Measurements from ENCODE around the gene NFU1. TPM values are rescaled to one million over a fixed set of nuclear protein-coding genes. Genes with fewer than 3 reads are reported as not detected.

Gene NFU1
- total RNA-seq, 4 donors from 2014 or later, result 58.9 to 77.2 (median 62.2) TPM

DNA sequence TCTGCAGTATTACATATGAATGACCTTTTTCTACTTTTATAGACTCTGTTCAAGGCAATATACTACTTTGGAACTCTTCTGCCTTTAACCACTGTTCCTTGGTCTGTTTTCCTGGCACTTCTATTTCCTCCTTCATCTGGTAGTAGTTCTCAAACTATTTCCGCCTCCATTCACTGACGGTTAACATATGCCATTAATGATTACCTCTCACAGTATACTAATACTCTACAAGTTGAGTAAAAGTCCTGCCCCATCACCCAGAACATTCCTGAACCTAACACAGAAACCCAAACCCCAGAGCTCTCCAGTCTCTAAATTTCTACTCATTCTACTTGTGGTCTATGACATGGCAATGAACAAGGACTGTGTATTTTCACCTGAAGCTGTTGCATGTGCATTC, 54.7 kb downstream of the NFU1 start:
- Histone ChIP-seq H3K4me3 (no peak overlapping the region), H3K9me3 (no peaks in the 10 kb centered on the region), H3K4me1 (peaks cover 0 to 57% (median 0%) of the 10 kb centered on the region in 3 donors), H3K36me3 (no peaks in the 10 kb centered on the region), H3K27ac (no peak overlapping the region), H3K27me3 (no peaks in the 10 kb centered on the region)
- TF ChIP-seq POLR2AphosphoS5 (IDR thresholded peaks at IDR 0.05), result no peak
- TF ChIP-seq EP300 (IDR thresholded peaks at IDR 0.05), result no peak
- TF ChIP-seq POLR2A (IDR thresholded peaks at IDR 0.05), result no peak
- TF ChIP-seq, protein P1, sequence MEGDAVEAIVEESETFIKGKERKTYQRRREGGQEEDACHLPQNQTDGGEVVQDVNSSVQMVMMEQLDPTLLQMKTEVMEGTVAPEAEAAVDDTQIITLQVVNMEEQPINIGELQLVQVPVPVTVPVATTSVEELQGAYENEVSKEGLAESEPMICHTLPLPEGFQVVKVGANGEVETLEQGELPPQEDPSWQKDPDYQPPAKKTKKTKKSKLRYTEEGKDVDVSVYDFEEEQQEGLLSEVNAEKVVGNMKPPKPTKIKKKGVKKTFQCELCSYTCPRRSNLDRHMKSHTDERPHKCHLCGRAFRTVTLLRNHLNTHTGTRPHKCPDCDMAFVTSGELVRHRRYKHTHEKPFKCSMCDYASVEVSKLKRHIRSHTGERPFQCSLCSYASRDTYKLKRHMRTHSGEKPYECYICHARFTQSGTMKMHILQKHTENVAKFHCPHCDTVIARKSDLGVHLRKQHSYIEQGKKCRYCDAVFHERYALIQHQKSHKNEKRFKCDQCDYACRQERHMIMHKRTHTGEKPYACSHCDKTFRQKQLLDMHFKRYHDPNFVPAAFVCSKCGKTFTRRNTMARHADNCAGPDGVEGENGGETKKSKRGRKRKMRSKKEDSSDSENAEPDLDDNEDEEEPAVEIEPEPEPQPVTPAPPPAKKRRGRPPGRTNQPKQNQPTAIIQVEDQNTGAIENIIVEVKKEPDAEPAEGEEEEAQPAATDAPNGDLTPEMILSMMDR (IDR thresholded peaks at IDR 0.05), result no peak
- WGBS, 2 donors (ENCODE audit: low coverage in 1 of 2), result 76 to 79% methylated on average over 2 of the region's 2 CpGs
- no peak for ATAC-seq

DNA sequence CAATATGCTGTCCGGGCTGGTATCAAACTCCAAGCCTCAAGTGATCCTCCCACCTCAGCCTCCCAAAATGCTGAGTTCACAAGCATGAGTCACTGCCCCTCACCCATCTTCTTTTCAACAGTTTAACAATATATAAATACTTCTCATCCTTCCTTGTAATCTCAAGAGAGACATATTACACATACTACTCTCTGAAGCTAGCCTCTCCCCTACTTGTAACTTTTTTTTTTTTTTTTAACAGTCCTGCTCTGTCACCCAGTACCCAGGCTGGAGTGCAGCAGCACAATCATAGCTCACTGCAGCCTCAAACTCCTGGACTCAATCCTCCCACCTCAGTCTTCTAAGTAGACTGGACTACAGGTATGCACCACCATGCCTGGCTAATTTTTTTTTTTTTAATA, 55.9 kb downstream of the NFU1 start:
- peaks cover 0 to 53% (median 0%) of the 10 kb centered on the region in 3 donors for H3K4me1 ChIP-seq
- no peak for ATAC-seq

DNA sequence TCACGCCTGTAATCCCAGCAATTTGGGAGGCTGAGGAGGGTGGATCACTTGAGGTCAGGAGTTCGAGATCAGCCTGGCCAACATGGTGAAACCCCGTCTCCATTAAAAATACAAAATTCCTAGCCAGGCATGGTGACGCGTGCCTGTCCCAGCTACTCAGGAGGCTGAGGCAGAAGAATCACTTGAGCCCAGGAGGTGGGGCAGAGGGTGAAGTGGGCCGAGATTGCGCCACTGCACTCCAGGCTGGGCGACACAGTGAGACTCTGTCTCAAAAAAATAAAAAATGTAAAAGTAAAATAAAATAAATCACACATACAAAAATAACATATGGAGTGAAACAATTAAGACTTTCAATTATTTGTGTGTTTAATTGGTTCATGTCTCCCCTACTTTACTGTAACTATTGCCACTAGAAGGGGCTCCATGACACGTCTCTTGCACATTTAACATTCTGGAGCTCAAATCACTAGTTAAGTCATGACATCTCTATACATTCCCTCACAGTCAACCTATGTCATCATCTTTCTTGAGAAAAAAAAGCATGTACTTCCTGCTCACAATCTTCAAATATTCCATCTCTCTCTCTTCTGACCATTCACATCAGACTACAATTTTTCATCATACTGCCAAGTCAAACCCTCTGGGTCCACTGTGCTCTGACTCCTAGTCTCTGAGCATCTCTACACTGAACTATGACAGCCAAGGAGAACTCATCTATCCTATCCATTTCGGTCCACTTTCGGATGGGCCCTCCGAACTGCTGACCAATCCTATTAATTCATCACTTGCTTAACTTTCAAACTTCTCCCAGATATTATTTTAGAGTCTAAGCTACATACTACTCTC, 56.9 kb downstream of the NFU1 start:
- Histone ChIP-seq H3K36me3 (no peaks in the 10 kb centered on the region), H3K4me3 (no peak overlapping the region), H3K9me3 (no peaks in the 10 kb centered on the region), H3K4me1 (peaks cover 0 to 42% (median 0%) of the 10 kb centered on the region in 3 donors), H3K27me3 (no peaks in the 10 kb centered on the region), H3K27ac (no peak overlapping the region)
- 75 to 92% methylated on average over 4 to 11 of the region's 12 CpGs for WGBS, 2 donors (ENCODE audit: low coverage in 1 of 2)
- ATAC-seq, result no peak
- TF ChIP-seq EP300 (IDR thresholded peaks at IDR 0.05), result no peak
- TF ChIP-seq POLR2A (IDR thresholded peaks at IDR 0.05), result no peak
- TF ChIP-seq, protein P1 (IDR thresholded peaks at IDR 0.05), result no peak
- no peak for TF ChIP-seq POLR2AphosphoS5 (IDR thresholded peaks at IDR 0.05)

More for the DNA sequence above, 55.9 kb downstream of the NFU1 start:
- TF ChIP-seq POLR2A (IDR thresholded peaks at IDR 0.05) (no peak), EP300 (IDR thresholded peaks at IDR 0.05) (no peak), POLR2AphosphoS5 (IDR thresholded peaks at IDR 0.05) (no peak)
- TF ChIP-seq, protein P1 (IDR thresholded peaks at IDR 0.05), result no peak
- Histone ChIP-seq H3K9me3 (no peaks in the 10 kb centered on the region), H3K36me3 (no peaks in the 10 kb centered on the region), H3K27ac (no peak overlapping the region), H3K27me3 (no peaks in the 10 kb centered on the region), H3K4me3 (no peak overlapping the region)
- WGBS, 2 donors (ENCODE audit: low coverage in 1 of 2), result 90 to 100% methylated on average over 1 of the region's 1 CpG

DNA sequence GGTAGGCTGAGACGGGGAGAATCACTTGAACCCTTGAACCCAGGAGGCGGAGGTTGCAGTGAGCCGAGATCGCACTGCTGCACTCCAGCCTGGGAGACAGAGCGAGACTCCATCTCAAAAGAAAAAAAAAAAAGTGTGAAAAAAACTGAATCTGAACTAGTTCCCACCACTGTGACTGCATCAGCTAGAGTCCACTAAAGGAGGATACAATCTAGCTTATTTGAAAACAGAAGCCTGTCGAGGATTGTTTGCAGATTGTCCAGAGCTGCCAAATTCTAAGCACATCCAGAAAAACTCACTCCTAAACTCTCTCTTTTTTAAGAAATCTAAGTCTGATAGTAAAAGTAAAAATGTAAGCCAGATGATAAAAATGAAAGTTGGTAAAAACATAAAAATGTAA, 60.8 kb downstream of the NFU1 start:
- ATAC-seq, result no peak
- Histone ChIP-seq H3K9me3 (no peaks in the 10 kb centered on the region), H3K4me3 (no peak overlapping the region), H3K27ac (peak overlapping the region in 1 of 4 donors; percentile 1), H3K4me1 (peaks cover 0 to 6% (median 0%) of the 10 kb centered on the region in 3 donors), H3K36me3 (peaks cover 0 to 20% of the 10 kb centered on the region in 2 donors), H3K27me3 (no peaks in the 10 kb centered on the region)
- no peak for TF ChIP-seq EP300 (IDR thresholded peaks at IDR 0.05)
- TF ChIP-seq POLR2A (IDR thresholded peaks at IDR 0.05), result no peak
- no peak for TF ChIP-seq POLR2AphosphoS5 (IDR thresholded peaks at IDR 0.05)
- 63 to 74% methylated on average over 3 of the region's 6 CpGs for WGBS, 2 donors (ENCODE audit: low coverage in 1 of 2)

DNA sequence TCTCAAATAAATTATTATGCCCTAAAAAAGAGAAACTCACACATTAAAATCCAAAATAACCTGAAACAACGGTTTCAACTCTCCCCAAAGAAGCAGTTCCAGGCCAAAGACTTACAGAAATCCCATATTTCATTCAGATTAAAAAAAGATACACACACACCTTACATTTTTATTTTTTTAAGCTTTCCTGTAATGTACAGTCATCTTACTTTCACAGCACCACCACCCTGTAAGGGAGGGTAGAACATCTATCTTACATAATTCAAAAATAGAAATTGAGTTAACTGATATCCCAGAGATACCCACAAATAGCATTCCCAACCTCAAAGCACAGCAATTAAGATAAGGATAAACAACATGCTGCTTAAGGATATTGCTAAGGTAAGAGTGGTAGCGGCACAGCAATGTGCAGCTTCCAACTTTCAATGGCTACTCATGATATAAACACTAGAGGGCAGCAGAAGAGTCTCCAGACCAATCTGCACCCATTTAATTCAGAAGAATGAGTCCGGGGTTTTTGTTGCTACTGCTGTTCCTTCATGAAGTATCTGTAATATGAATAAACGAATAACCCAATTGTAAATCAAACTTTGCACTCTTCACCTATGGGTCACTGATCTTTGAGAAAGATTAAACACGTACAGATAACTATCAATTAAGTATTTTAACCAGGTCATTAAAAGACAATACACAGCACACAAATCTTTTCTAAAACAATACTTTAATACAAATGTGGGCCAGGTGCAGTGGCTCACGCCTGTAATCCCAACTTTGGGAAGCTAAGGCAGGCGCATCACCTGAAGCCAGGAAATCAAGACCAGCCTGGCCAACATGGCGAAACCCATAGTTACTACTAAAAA, 61.5 kb downstream of the NFU1 start:
- Histone ChIP-seq H3K36me3 (peaks cover 0 to 27% of the 10 kb centered on the region in 2 donors), H3K4me3 (no peak overlapping the region), H3K27ac (peak overlapping the region in 1 of 4 donors; percentile 1), H3K9me3 (no peaks in the 10 kb centered on the region), H3K4me1 (no peaks in the 10 kb centered on the region), H3K27me3 (no peaks in the 10 kb centered on the region)
- no peak for ATAC-seq
- 71 to 74% methylated on average over 4 to 6 of the region's 8 CpGs for WGBS, 2 donors (ENCODE audit: low coverage in 1 of 2)
- no peak for TF ChIP-seq EP300 (IDR thresholded peaks at IDR 0.05)
- TF ChIP-seq, protein P1 (IDR thresholded peaks at IDR 0.05), result peak; percentile 26 to 60 (median 34)
